GM12878 (cell line): ENCODE data around the gene PITX1.

Experiments
- IRF4 ChIP-seq: IDR thresholded peaks from 2 replicates; pipeline ENCODE4 v1.6.1; 2011; ENCODE audit warnings: low read depth, low read length
- MXI1 ChIP-seq: fragments of 150-350 bp; IDR thresholded peaks from 2 replicates; pipeline ENCODE4 v1.6.1; 2011; ENCODE audit warnings: low read depth, mild to moderate bottlenecking, inconsistent platforms, low read length, improper control_type of control experiment
- NFYB ChIP-seq: IDR thresholded peaks from 2 replicates; pipeline ENCODE4 v1.6.1; 2011; ENCODE audit warnings: low read depth, mild to moderate bottlenecking, low read length, improper control_type of control experiment, moderate library complexity; ENCODE audit not compliant: insufficient read depth
- ZZZ3 ChIP-seq: IDR thresholded peaks from 2 replicates; pipeline ENCODE4 v1.6.1; 2011; ENCODE audit warnings: low read depth; ENCODE audit not compliant: control insufficient read depth, insufficient read length

DNA sequence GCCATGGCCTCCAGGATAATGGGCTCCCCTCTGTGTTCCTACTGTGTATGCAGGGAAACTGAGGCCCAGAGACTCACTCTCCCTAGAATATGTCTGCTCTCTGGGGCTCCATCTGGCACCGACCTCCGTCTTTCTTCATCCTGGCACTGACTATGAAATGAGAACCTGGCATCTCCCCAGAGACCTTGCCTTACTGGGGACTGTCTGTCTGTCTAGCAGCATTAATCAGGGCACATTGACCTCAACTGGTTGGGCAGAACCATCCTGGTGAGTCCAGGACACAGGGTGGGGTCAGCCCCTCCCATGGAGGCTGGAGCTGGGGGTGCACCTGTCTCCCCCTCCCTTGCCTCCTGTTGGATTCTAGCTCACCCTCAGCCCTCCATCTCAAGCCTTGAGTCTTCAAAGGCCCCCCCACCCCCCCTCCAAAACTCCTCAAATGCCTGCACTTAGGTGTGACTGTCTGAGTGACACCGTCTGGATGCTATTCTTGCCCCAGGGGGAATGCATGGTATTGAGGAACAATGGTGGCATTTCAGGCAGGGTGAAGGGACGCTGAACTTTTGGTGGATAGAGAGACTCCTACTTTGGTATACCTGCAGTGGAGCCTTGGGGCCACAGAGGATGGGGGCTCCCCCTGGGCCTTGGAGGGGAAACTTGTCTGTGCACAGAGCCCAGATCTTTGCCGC lies 12.8 kb upstream of the PITX1 start:
- TF ChIP-seq MXI1 (no peak), ZZZ3 (no peak), NFYB (no peak), IRF4 (no peak)
